IPS-NIHi11 (cell line): ENCODE results near the gene CELSR1.

Source experiments
- DNase-seq: peaks from one replicate; pipeline ENCODE4 v3.0.0; 2012; ENCODE audit warnings: mixed read lengths, low spot score

CELSR1 gene

DNA sequence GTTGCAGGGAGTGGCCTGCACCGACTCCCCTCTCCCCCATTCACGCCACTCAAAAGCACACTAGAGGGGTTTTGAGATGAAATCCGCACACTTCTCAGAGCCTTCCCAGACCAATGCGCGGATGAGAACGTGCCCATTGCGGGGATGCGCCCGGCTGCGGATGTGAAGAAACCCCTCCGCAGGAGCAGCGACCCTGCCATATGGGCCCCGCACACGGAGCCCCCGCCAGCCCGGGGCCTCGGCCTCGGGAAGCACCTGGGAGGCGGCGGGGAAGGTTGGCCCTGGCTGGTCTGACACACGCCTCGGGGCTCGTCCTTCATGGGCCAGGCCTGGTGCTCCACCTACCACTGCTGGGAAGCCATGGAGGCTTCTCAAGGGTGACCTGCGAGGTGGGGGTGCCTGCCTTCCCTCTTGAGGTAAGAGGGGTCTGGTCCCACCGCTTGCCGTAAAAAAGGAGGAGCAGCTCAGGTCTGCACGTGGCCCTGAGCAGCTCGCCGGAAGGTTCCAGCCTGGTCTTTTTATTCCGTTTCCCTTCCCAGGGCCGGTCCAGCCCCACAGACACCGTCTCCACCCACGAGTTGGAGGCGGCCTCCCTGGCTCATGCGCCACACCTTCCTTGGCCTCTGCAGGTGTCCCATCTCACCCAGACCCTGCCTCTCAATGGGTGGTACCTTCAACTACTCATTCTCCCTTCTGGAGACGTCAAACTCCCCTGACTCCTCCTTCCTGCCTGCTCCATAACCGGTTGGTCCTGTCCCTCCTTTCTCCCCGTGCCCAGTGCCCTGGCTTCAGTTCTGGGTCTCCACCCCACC lies 162.6 kb downstream of the CELSR1 start:
- DNase-seq = no peak

DNA sequence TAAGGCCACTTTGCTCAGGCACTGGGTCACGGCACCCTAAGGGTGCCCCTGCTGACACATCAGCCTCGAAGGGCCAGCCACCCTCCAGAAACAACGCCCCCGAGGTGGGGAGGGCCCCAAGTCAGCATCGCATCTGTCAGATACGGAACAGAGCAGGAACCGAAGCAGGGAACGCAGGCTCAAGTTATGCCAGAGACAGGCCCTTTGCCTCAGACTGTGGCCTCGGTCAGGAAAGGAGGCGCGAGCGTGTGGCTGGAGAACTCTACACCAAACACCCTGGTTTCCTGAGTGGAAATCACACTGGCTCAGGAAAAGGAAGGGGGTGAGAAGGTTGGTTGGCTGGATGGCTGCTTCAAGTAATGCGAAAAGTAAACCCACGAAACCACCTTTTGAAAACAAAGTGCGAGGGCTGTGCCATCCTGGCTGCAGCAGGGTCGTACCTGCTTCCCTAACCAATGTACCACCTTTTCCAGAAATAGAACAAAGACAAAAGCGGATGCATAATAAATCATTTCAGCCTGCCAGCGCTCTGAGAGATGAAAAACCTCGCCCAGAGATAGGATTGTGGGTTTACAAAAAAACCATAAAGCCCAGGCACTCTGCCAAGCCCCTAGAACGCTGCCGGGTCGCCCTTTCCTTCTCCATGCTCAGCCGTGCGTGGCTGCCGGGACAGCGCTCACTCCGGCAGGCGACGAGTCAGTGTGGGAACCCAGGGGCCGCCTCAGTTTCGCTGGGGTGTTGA lies 163.3 kb downstream of the CELSR1 start:
- DNase-seq = no peak

DNA sequence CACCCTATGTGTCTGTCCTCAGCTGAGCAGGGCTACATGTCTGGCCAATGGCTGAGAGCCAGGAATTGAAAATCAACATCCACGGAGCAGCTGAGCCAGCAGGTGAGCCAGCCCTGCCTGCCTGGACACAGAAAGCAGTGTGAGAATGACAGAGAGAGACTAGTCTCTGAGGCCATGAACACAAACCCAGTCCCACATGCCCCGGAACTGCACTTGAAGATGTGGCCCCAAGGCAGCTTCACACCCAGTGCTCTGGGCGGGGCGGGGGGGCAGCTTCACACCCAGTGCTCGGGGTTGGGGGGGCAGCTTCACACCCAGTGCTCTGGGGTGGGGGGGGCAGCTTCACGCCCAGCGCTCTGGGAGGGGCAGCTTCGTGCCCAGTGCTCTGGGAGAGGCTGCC lies 164.3 kb downstream of the CELSR1 start:
- no peak for DNase-seq

DNA sequence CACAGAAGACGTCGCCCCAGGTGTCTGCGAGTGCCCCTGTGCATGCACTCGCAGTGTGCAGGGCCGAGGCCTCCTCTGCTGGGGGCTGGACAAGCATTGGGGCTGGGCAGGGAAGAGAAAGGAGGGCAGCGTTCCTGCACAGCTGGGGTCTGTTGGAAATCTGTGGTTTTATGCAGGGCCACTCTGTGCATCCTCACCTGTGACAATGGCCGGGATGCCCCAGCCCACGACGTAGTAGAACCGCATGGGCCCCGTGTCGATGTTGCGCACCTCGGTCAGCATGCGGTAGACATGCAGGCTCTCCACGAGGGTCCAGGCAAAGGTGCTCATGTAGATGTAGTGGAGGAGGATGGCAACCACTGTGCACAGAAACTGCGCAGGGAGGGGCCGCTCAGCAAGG lies 164.7 kb downstream of the CELSR1 start:
- DNase-seq = no peak

DNA sequence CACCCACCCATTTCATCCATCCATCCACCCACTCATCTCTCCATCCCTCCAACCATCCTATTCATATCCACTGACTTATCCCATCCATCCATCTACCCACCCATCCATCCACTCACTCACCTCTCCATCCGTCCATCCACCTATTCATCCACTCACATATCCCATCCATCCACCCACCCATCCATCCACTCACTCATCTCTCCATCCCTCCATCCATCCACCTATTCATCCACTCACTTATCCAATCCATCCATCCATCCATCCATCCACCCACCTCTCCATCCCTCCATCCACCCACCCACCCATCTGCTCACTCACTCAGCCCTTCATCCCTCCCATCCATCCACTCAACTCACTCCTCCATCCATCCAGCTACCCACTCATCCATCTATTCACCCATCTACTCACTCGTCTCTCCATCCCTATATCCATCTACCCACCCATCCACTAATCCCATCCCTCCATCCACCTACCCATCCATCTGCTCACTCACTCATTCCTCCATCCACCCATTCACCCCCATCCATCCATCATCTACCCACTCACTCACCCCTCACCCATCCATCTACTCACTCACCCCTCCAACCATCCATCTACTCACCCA lies 165.7 kb downstream of the CELSR1 start:
- no peak for DNase-seq

DNA sequence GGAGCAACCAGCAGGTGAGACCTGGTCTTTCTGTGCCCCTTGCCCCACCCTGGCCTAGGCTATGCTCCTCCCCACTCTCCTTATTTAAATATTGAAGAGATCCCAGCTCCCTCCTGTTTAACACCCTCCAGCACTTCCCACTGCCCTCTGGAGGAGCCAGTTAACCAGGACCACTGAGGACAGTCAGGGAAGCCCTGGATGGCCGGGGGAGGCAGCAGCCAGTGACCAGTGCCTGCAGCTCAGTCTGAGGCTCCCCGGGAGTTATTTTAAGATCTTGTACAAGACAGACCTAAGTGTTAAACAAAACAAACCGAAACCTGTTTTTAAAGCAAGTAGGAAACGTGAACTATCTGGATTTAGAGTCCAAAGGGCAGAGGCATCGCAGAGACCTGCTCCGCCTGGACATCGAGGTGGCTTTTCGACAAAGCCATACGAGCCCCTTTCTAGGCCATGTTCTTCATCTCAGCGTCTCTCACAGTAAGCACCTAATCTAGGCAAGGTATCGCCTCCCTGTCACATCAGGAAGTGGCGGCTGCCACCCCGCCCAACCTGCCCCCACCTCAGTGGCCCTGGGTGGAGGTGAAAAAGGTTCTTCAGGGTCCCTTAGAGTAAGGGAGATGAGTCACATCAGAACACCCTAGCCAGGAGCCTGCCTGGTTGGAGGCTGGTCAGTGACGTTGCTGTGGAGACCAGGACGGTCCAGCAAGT lies 166.7 kb downstream of the CELSR1 start:
- no peak for DNase-seq

DNA sequence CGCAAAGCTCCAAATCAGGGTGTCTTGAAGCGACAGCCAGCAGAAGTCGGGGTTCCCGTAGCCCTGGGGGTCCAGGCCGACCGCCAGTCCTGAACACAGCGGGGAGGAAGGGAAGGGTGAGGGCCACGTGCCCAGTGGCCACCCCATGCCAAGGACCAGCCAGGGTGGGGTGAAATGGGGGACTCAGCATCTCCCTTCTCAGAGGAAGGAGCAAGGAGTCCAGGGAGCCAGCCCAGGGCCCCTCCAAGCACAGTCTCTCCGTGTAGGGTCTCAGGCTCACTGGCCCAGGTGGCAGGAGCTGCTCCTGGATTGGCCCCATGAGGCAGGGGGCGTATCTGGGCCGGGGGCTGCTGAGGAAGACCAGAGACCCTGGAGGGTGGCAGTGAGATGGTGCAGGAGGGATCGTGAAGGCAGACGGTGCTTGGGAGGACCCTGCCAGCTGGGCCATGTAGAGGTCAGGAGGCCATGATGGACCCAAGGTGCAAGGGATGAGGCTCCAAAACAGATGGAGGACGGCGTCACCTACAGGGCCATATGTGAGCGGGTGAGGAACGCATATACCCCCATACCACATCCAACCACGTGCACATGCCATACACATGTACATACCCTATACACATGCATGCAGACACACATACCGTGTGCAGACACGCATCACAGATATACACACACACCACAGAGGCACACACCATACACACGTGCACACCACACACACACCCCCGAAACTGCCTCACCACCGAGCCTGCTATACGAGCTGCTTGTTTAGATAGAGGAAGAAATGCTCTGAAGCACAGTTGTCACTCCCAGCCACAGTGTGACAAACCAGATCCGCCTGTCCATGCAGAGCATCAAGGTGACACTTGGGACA lies 167.5 kb downstream of the CELSR1 start:
- DNase-seq = no peak

DNA sequence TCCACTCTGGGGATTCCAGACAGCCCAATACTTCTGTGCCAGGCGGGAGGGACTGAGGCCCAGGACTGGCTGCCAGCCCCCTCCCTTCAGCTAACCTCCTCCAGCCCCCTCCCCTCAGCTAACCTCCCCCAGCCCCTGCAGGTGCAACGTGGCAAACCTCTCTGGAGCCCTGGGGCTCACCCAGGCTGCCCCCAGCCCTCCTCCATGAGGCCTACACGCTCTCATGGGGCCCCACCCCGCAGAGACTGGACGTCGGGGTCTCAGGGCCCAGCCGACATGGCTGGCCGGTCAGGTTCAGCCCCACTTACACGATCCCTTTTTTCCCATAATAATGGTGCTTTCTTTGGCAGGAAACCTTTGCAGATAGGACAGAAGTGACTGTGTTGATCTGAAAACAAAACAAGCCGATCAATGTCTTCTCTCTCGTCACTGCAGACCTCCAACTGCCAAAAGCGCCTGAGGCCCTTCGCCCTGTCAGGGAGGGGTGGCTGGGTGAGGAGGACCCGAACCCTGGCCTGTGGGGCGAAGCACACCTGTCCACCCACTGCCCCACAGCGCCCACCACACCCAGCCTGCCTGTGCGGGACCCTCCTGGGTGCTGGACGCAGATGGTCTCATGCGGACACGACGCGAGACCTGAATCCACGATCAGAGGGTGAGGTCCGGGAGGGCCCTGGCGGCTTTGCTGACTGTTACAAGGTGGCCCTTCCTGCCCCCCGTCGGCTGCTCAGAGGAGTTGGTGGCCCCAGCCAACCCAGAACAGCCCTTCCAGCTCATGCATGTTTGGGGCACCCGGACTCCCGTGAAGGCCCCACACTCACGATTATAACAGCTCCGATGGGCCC lies 168.3 kb downstream of the CELSR1 start:
- no peak for DNase-seq

DNA sequence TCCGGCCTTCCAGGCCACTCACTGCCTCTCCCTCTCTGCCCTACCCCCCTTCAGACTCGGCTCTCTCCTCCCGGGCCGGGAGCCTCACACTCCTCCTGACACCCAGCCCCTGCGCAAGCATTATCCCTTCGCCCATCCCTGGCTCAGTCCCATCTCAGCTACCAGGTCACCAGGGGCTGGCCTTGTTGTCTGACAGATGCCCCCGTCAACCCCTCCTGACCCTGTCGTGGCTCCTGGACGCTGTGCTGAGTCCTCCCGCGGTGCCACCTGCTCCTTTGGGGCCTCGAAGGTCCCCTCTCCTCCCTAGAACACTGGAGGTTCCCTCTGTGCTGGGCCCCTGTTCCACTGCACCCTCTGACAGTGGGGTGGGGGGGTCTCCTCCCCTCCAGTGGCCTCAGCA lies 169.0 kb downstream of the CELSR1 start:
- peak; percentile 20 for DNase-seq

DNA sequence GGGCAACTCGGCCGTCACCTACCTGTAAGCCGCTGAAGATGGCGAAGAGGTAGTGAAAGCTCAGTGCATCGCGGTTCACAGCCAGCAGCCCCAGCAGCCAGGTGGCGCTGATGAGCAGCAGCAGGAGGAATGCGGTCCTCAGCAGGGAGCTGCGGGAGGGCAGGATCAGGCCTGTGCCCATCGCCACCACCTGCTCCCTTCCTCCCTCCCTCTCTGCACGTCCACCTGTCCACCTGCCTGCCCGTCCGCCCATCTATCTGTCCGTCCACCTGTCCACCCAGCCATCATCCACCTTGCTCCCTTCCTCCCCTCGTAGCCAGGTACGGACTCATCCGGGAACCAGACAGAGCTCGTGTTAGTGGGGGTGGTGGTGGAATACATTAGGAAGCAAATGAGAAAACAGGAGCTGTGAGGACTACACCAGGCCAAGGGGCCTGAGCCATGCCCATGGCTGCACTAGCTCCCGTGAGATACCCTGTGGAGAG lies 169.7 kb downstream of the CELSR1 start:
- DNase-seq = peak; percentile 96

DNA sequence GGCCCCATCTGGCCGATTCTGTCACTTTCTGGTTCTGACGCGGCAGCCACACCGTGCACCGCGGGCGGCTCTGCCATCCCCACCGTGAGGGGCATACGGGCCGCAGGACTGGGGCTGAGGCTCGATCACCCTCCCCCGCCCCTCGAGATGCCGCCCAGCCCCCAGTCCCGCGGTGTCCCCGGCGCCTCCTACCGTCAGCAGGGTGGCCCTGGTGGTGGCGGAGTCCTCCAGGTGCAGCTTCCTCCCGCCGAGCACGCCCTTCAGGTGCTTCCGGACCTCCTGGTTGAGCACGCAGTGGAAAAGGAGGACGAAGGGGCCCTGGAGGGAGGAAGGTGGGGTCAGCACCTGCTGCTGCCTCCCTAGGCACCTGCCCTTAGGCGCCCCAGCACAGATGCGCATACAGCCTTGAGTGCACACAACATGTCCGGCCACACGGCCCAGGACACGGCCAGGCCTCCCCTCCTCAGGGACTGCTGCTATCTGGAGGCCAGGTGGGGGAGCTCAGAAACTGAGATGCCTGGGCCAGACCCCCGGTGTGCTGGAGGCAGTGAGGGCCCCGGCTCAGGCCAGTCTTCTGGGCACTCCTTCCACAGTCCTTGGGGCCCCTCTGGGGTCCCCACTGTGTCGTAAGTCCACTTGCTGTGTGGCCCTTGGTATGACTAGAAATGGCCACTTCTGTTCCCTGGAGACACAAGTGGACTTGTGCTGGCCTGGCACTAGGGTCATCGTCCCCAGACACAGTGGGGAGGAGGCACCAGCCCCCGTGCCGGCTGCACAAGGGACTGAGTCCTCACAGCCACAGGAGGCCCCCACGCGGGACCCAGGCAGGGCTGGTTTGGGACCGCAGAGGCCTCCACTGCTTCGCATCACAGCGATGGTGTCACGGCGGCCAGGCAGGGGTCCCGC lies 170.4 kb downstream of the CELSR1 start:
- DNase-seq = peak; percentile 37

DNA sequence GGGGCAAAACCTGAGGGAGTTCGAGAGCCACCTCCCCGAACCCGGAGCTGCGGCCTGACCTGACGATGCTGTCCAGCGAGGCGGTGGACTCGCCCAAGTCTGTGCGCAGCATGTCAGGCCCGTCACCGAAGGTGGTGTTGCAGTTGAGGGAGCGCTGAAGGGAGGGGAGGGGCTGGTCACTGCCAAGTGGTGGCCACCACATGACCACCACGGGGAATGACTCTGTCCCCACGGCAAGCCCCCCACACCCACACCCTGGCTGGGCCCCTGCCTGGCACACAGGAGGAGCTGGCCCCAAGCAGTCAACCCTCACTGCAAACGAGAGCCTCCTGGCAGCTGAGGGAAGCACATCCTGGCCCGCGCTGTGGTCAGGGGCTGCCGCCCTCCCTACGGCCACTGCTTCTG lies 171.1 kb downstream of the CELSR1 start:
- DNase-seq = peak; percentile 14

DNA sequence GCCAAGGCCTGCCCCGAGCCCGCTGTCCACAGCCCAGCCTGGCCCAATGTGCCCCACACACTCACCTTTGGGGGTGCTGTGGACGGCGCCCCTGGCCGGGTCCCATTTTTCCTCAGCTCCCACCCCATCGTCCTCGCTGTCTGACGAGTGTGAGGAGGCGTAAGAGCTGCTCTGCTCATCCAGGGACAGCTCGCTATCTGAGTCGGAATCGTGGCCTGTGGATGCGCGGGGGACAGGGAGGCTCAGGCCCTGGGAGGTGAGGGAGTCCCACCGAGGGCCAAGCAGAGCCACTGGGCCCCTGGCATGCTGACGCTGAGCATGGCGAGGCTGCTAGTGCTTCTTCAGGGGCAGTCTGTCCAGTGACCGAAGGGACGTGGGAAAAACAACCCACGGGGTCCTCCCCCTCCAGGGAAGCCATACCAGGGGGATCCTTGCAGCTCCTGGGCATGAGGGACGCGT lies 172.2 kb downstream of the CELSR1 start:
- DNase-seq = no peak

DNA sequence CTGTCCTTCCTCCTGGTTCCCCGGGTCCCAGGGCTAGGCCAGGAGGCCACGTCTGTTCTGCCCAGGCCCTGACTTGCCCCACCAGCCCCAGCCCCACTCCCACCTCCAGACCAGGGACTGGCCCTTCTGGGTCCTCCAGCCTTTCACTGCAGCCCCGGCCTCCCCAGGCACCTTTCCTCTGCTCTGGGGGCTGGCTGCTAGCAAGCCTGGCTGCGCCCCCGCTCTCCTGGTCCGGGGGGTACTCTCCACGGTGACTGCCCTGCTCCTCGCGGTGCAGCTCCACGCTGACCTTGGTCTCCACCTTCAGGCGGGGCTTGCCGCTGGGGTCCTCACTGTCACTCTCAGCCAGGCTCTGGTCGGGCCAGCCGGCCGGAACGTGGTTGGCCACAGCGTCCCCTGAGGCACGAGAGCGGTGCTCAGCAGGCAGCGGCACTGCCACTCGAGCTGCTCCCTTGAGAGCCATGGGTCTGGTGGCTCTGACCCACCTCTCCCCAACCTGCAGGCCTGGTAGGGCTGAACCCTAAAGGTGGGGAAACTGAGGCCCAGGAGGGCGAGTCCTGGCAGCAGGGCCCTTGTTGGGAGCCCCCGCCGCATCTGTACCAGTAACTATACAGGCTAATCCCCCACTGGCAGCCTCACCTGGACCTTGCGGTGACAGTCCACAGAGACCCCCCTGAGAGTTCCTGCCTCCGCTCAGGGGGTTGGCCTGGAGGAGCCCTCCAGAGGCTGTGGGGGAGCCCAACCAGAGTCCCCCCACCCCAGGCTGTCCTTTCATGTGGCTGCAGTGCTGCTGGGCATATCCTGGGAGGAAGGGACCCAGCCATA lies 172.9 kb downstream of the CELSR1 start:
- no peak for DNase-seq

DNA sequence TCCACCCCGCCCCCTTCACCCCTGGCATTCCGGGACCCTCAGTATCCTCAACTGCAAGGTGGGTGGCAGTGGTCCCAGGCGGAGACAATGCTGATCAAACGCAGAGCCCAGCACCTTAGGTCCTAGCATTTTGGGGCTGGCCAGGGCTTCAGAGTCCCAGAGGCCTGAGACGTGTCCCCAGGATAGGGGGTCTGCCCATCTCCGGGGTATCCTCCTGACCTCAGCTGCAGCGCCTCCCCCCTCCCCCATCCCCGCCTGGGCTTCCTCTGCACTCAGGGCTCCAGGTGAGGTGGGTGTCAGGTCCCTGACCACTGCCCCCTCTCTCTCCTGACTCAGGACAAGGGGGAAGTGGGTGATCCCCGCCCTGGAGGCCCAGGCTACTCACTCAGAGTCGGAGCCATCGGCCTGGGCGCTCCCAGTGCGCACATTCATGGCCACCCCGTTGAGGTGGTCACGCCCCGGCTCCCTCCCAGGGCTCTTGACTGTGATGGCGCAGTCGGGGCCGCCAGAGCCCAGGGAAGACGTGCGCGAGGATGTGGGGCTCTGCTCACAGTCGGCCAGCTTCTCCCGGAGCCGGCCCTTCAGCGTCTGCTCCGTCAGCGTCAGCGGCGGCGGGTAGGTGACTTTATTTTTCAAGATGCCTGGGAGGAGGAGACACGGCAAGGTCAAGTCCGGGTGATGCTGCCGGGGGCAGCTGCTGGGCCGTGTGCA lies 173.7 kb downstream of the CELSR1 start:
- no peak for DNase-seq

DNA sequence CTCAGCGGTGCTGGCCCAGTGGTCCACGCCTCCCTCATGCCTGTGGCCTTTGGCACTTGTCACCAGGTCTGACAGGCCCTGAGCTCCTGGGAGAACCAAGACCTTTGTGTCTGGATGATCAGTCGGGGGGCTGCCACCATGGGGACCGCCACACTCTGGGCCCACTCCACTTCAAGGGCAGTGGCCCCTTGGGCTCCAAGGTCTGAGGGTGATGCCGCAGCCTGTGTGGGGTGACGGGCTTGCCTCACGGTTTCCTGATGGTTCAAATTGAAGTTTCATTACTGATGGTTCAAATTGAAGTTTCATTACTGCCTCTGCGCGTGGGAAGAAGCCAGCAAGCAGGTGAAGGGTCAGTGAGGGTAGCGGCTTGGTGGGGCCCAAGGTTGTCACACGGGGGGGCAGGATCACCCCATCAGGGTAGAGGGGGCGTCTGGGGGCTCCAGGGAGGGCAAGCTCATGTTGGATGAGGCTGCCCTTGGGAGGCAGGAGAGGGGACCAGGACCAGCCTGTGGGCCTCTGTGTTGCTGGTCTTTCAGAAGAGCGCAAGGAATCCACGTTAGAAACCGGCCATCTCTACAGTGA lies 174.4 kb downstream of the CELSR1 start:
- no peak for DNase-seq

DNA sequence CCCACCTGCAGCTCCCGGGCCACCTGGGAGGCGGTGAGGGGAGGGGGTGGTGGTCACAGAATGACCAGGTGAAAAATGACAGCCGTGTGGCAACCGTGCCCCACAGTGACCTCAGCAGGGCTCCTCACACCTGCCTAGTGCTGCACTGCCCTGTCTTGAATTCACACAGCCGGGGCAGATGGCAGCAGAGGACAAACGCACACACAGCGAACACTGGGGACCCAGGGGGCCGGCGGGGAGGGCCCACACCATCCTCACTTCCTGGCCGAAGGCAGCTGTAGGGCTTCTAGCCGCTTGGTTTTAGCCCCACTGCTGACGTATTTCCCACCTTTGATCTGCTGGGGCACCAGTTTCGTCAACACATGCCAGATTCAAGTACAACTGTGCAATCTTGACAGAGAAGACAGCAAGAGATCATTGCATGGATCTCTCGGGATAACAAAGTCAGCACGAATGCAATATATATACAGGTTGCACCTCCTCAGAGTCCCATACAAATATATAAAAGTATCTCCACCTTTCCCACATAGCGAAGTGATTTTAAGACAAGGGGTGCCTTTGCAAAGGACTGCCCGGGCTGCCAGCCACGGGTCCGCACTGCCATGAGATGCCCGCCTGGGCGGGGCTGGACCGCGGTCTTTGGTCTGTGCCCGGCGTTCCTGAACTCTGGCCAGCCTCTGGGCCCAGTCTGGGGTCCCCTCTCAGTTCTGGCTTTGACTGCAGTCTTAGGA lies 175.1 kb downstream of the CELSR1 start:
- DNase-seq = no peak
